GM21737 (cell line): ENCODE measurements around the gene PPIE.
"Not testable (repeated sequence)": the region's sequence is repeated elsewhere in the genome, so short reads cannot be mapped to it uniquely, and the experiment has no call there.

Experiments used
- ATAC-seq: cut with Tn5 transposase; IDR thresholded peaks from one replicate; pipeline ENCODE4 v1.9.1; 2021; ENCODE audit warnings: mild to moderate bottlenecking, moderate library complexity; ENCODE audit not compliant: unreplicated experiment

PPIE gene

DNA sequence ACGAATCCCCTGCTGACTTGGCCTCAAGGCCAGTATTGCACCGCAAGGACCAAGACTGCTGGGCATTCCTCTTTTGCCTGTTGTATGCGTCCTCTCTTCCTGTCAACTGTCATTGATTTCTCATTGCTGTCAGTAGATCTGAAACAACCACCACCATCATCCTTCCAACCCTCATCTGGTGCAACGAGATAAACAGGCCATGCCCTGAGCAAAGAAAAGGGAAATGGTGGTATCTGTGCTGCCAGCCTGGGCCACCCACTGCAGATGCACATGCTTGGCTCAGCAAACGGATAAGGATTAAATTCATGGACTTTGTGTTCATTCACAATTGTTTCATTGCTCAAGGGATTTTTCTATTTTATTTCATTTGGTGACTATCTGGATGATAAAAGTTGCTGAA, 18.8 kb downstream of the PPIE start:
- no peak for ATAC-seq

GRCh38 chr1:39758556-39759435, 20.1 kb downstream of the PPIE start:
- no peak for ATAC-seq

- no peak for ATAC-seq
These were observed 20.7 kb downstream of the PPIE start for GRCh38 chr1:39759436-39759726.

DNA sequence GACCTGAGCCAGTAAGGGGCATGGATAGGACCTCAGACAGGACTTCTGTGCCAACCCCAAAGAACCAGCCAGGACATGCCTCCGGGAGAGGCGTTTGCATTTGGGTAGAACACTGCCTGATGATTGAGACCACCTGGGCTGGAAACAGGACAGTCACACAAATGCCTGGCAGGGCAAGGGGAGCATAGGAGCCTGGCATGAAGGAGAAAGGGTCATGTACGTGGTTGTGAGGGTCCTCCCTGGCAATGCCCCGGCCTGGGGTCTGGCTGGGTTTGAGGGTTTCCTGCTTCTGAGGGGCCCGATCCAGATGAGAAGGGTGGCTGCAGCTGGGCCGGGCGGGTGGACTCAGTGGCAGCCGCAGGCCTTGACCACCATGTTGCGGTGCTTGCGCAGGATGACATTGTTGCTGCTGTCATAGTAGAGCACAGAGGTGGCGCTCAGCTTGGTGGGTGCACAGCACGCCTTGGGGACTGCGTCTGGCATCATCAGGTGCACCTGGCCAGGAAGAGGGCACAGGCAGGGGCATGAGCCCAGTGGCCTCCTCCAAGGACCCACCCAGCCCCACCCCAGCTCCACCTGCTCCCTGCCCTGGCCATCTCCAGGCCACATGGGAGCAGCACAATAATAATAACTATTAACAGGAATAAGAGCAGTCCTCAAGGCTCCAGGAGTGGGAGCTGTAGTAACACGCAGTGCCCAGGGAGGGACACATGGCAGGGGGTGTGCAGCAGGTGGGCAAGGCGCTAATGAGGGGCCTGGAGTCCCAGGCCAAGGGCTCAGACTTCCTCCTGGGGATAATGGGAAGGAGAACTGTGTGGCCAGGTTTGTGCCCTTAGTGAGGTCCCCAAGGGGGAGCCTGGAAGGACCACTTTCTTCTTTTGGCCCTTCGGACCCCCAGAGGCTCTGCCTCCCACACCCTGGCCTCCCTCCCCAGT, 21.7 kb downstream of the PPIE start:
- ATAC-seq = no peak

DNA sequence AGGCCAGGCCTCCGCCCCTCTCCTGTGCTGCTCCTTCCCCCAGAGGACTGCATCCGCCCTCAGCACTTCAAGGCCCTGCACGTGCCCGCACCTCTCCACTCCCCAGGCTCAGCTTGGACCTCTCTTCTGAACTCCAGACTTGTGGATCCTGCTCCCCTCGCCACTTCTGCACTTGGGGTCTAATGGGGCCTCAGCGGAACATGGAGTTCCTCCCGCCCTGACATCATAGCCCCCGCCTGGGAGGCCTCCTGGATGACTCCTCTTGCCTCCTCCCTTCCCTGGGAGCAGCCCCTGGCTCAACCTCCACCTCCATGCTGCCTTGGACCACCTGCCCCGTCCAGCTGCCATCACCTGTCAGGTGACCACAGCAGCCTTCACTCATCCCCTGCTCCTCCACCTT, 22.3 kb downstream of the PPIE start:
- no peak for ATAC-seq

GRCh38 chr1:39761557-39762260, 23.0 kb downstream of the PPIE start:
- ATAC-seq = no peak

DNA sequence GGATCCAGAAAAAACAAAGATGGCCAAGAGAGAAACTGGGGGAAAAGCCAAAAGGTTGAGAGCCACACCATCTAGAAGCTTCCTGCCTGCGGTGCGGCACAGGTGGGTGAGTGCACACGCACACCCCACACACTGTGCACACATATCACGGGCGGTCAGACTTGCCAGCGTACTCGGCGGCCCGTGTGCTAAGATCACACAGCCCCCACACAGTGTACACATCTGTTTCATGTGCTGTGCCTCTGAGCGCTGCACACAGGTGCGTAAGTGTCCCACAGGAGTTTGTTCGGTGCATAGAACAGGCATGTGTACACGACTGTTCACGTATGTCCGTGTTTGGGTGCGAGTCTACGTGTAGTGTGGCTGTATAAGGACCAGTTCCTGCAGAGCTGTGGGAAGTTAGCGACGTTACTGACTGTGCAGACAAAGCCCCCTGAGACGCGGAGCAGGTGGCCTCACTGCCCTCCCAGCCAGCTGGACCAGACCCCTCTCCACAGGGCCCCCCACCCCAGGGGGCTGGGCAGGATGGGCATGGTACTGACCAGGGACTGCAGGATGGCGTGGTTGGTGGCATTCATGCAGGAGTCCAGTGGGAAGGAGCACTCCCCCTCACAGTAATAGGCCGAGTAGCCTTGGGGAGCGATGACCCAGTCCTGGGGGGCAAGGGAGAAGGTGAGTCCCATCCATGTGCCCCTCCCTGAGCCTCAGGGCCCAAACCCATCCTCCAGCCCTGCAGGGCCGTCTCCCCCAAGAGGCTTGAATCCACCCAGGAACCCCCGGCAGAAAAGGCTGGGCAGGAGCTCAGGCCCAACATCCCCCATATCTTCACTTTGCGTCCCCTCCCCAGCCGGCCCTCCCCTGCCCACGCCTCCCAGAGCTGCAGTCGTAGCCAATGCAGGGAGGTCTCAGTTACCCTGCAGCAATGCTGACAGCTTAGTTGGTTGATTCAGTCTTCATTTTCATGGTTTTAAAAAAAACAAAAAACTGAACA, 24.2 kb downstream of the PPIE start:
- ATAC-seq = no peak

- ATAC-seq = not testable (repeated sequence)
These were observed 25.1 kb downstream of the PPIE start for GRCh38 chr1:39763619-39764374.

DNA sequence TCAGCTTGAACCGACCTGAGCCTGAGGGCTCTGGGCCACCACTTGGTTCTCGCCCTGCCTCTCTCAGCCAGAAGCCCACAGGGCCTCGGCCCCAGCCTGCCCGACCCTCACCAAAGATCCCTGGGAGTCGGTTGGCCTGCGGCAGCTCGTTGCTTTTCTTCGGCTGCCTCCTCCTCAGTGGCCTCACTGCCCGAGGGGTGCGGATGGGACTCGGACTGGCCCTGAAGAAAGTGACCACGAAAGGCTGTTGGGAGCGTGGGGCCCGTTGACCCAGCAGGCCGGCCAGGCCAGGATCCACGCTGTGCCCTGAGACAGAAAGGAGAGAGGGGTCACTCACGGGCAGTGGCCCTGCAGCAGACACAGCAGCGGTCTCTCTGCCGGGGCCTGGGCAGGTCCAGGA, 25.8 kb downstream of the PPIE start:
- ATAC-seq = not testable (repeated sequence)

- ATAC-seq = not testable (repeated sequence)
These were observed 27.8 kb downstream of the PPIE start for GRCh38 chr1:39766466-39766865.

GRCh38 chr1:39769502-39769901, 30.8 kb downstream of the PPIE start:
- not testable (repeated sequence) for ATAC-seq

GRCh38 chr1:39770100-39771021, 31.7 kb downstream of the PPIE start:
- ATAC-seq = not testable (repeated sequence)

DNA sequence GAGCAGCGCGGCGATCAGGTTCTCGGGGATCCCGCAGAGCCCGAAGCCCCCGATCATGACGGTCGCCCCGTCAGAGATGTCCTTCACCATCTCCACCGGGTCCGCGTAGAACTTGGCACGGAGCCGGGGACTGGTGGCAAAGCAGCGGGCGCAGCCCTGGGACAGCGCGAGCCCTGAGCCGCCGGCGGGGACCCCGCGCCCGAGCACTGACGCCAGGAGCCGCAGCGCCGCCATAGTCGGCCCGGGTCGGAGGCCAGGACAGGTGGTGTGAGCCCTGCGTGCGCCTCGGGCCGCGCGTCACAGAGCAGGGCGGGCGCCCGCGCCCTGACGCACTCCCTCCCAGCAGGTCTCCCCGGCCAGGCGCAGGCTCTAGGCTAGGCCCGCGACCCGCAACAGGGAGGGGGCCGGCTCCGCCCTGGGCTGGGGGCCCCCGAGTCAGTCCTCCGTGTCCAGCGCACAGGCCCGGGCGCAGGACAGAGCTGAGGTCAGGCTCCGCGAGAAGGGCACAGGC, 32.4 kb downstream of the PPIE start, which contains the start of gene OXCT2:
Gene OXCT2, minus strand, starts transcription at position 327 of the 511 bp plus-strand sequence. Its CDS starts 93 bp downstream, at position 234.
- not testable (repeated sequence) for ATAC-seq

GRCh38 chr1:39773369-39773979, 34.8 kb downstream of the PPIE start:
- ATAC-seq = not testable (repeated sequence)

DNA sequence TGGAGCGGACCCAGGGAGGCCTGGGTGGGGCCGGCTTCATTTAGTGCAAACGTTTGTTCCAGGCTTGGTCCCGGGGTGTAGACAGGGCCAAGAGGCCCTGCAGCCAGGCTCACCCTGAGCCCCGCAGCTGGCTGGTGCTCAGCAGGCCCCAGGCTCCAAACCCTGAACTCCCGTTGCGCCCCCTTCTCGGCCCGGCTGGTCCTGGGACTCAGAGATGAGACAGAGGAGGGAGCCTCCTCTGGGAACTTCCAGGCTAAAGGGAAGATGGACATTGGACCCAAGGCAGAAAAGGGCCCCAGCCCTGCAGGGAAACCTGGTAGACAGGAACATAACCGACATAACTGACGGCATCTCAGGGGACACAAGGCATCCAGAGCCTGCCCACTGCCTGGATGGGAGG, 36.5 kb downstream of the PPIE start:
- not testable (repeated sequence) for ATAC-seq

GRCh38 chr1:39775676-39776399, 37.2 kb downstream of the PPIE start:
- ATAC-seq = not testable (repeated sequence)

DNA sequence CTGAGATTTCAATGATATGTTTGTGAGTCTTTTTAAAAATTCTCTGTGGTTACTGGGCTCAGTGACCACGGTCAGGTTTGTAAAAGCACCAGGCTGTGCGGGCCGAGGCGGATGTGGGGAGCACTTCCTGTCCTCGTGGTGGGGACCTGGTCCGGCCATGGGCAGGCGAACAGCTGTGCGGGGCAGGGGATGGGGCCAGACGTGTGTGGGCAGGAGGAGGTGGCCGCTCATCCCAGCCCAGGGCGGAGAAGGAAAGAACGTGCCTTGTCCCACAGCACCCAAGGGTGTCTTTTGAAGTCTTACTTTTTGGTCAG, 37.7 kb downstream of the PPIE start:
- no peak for ATAC-seq
